HG03097 (cell line): ENCODE results near the gene NEIL1.
"Not testable (repeated sequence)": the region's sequence is repeated elsewhere in the genome, so short reads cannot be mapped to it uniquely, and the experiment has no call there.

Source experiments
- ATAC-seq: cut with Tn5 transposase; IDR thresholded peaks from one replicate; pipeline ENCODE4 v1.9.1; 2021; ENCODE audit not compliant: unreplicated experiment, low FRiP score

Gene NEIL1

GRCh38 chr15:75332093-75332492 lies 14.7 kb upstream of the NEIL1 start:
- ATAC-seq = not testable (repeated sequence)

GRCh38 chr15:75333654-75334419 lies 13.0 kb upstream of the NEIL1 start:
- ATAC-seq = not testable (repeated sequence)

- no peak for ATAC-seq
Observed at GRCh38 chr15:75335313-75335704, 11.5 kb upstream of the NEIL1 start.

GRCh38 chr15:75335705-75336355 lies 11.0 kb upstream of the NEIL1 start, which contains the start of gene COMMD4:
Gene COMMD4 (plus strand): TSS chr15:75336063. CDS start chr15:75336090, 27 bp downstream.
- ATAC-seq = peak; percentile 68

- no peak for ATAC-seq
Observed at GRCh38 chr15:75338661-75339240, 8.1 kb upstream of the NEIL1 start.

GRCh38 chr15:75339531-75340240 lies 7.2 kb upstream of the NEIL1 start:
- no peak for ATAC-seq

GRCh38 chr15:75342221-75342620 lies 4.6 kb upstream of the NEIL1 start:
- ATAC-seq = no peak

- not testable (repeated sequence) for ATAC-seq
Observed at GRCh38 chr15:75343953-75344352, 2.9 kb upstream of the NEIL1 start.

GRCh38 chr15:75347222-75348033 lies 589 bp downstream of the NEIL1 start:
- no peak for ATAC-seq

- ATAC-seq = no peak
Observed at GRCh38 chr15:75348034-75348561, 1.3 kb downstream of the NEIL1 start.

GRCh38 chr15:75348562-75349350 lies 1.9 kb downstream of the NEIL1 start:
- no peak for ATAC-seq

- ATAC-seq = not testable (repeated sequence)
Observed at GRCh38 chr15:75349351-75349669, 2.5 kb downstream of the NEIL1 start.

GRCh38 chr15:75349851-75350588 lies 3.2 kb downstream of the NEIL1 start:
- no peak for ATAC-seq

GRCh38 chr15:75350601-75351361 lies 3.9 kb downstream of the NEIL1 start:
- no peak for ATAC-seq

- no peak for ATAC-seq
Observed at GRCh38 chr15:75352186-75353080, 5.6 kb downstream of the NEIL1 start.

- no peak for ATAC-seq
Observed at GRCh38 chr15:75353604-75354003, 6.8 kb downstream of the NEIL1 start.

GRCh38 chr15:75354454-75354853 lies 7.6 kb downstream of the NEIL1 start:
- ATAC-seq = no peak
